Nephron (organoid): ENCODE measurements around the gene SERTAD2.

Experiments used
- H3K27ac Mint-ChIP-seq, 3 experiments: 2 replicates each; pipeline ENCODE4 v1.8.0; 2020; ENCODE audit warnings: mixed read lengths in 3 of 3, mild to moderate bottlenecking in 2 of 3, moderate library complexity in 1 of 3
- H3K27me3 Mint-ChIP-seq: 2 replicates; pipeline ENCODE4 v1.8.0; 2021; ENCODE audit warnings: low read depth, mild to moderate bottlenecking, moderate library complexity, mixed read lengths
- H3K36me3 Mint-ChIP-seq: 2 replicates; pipeline ENCODE4 v1.8.0; 2020; ENCODE audit warnings: low read depth, mixed read lengths
- H3K4me1 Mint-ChIP-seq: 2 replicates; pipeline ENCODE4 v1.8.0; 2020; ENCODE audit warnings: mixed read lengths
- H3K4me3 Mint-ChIP-seq, 3 experiments: 2 replicates each; pipeline ENCODE4 v1.8.0; 2020; ENCODE audit warnings: mild to moderate bottlenecking in 3 of 3, mixed read lengths in 3 of 3, moderate library complexity in 2 of 3
- H3K9me3 Mint-ChIP-seq: 2 replicates; pipeline ENCODE4 v1.8.0; 2020; ENCODE audit warnings: mixed read lengths
- TF ChIP-seq, protein P1 (sequence below), 3 experiments: fragments of 200-600 bp; sonication (generic); IDR thresholded peaks; one replicate each; pipeline ENCODE4 v1.5.0; 2021; ENCODE audit warnings: antibody characterized with exemption in 3 of 3; ENCODE audit not compliant: unreplicated experiment in 3 of 3

The SERTAD2 gene

DNA sequence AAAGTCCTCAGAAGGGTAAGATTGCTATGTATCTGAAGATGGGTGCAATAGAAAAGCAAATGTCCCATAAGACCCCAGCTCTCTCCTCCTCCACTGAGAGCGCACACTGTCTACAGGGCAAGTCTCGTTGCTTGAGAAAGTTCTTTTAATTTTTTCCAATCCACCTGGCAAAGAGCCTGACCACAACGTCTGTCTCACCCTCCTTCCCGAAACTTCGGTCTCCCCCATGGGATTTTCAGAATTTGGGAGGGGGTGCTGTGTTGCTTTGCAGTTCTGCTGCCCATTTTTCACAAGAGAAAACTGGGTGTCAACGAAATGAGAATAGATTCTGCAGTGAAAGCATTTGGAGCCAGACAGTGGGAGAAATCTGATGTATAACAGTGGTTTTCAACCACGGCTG, 40.4 kb downstream of the SERTAD2 start:
- Mint-ChIP-seq H3K9me3 (no peaks in the 10 kb centered on the region), H3K36me3 (no peaks in the 10 kb centered on the region), H3K4me3 (no peak overlapping the region), H3K4me1 (peaks cover 32% of the 10 kb centered on the region), H3K27me3 (peaks cover 8% of the 10 kb centered on the region), H3K27ac (no peak overlapping the region)
- TF ChIP-seq, protein P1, sequence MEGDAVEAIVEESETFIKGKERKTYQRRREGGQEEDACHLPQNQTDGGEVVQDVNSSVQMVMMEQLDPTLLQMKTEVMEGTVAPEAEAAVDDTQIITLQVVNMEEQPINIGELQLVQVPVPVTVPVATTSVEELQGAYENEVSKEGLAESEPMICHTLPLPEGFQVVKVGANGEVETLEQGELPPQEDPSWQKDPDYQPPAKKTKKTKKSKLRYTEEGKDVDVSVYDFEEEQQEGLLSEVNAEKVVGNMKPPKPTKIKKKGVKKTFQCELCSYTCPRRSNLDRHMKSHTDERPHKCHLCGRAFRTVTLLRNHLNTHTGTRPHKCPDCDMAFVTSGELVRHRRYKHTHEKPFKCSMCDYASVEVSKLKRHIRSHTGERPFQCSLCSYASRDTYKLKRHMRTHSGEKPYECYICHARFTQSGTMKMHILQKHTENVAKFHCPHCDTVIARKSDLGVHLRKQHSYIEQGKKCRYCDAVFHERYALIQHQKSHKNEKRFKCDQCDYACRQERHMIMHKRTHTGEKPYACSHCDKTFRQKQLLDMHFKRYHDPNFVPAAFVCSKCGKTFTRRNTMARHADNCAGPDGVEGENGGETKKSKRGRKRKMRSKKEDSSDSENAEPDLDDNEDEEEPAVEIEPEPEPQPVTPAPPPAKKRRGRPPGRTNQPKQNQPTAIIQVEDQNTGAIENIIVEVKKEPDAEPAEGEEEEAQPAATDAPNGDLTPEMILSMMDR (IDR thresholded peaks at IDR 0.05; ENCODE audit: unreplicated experiment in 3 of 3), result no peak

DNA sequence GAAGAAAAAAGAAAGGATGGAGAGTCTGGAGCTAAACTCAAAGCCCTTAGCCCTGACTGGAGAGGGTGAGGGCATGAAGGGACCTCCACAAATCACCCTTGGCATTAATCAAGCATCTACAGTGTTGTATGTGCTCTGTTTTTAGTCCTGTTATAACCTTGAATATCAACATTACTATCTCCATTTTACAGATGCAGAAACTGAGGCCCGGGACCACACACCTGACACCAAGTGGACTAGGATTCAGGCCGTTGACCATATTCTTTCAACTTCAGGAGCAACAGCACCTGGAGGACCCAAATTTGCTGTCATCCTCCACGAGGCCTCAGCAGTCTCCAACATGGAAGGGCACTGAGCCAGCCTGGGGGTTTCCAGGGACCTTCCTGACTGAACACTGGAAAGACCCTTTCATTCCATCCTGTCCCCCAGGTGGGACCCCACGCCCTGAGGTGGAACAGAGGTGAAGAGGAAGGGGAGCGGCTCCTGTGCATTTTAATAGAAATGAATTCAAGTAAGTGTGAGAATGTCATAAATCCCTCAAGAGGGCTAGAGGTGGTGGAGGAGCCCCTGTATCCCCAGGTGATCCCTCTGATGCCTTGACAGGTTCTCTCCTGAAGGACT, 41.0 kb downstream of the SERTAD2 start:
- TF ChIP-seq, protein P1 (IDR thresholded peaks at IDR 0.05; ENCODE audit: unreplicated experiment in 3 of 3), result no peak
- H3K4me1 Mint-ChIP-seq, result peaks cover 32% of the 10 kb centered on the region
- no peaks in the 10 kb centered on the region for H3K9me3 Mint-ChIP-seq
- no peak overlapping the region for H3K27ac Mint-ChIP-seq
- H3K4me3 Mint-ChIP-seq, result no peak overlapping the region
- no peaks in the 10 kb centered on the region for H3K36me3 Mint-ChIP-seq
- H3K27me3 Mint-ChIP-seq, result peaks cover 13% of the 10 kb centered on the region

DNA sequence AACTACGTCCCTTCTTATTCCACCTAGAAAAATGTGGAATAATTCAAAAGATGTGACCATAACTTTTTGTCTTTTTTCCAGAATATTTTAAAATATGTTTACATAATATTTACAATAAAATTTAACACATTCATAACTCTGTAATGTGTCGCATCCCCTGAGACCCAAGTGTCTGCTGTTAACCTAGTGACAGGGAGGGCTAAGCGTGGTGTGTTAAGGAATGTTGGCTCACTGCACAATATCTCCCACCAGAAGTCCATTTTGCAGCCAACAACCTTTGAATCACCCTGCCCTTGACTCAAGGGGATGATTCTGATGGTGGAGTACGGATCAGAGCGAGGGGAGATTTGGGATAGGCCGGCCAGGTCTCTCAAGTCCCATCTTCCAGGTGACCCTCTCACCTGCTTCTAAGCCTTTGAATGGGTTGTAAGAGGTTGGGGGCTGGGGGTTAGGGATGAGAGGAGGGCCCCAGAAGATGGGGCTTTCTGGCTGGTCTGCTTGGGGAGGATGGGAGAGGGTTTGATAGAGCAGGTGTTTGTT, 43.3 kb downstream of the SERTAD2 start:
- peaks cover 40% of the 10 kb centered on the region for H3K4me1 Mint-ChIP-seq
- peaks cover 16% of the 10 kb centered on the region for H3K27me3 Mint-ChIP-seq
- H3K9me3 Mint-ChIP-seq, result no peaks in the 10 kb centered on the region
- H3K36me3 Mint-ChIP-seq, result no peaks in the 10 kb centered on the region
- no peak overlapping the region for H3K27ac Mint-ChIP-seq
- TF ChIP-seq, protein P1 (IDR thresholded peaks at IDR 0.05; ENCODE audit: unreplicated experiment in 3 of 3), result no peak
- peak overlapping the region in 2 of 3 experiments; percentile 0 to 52 for H3K4me3 Mint-ChIP-seq

DNA sequence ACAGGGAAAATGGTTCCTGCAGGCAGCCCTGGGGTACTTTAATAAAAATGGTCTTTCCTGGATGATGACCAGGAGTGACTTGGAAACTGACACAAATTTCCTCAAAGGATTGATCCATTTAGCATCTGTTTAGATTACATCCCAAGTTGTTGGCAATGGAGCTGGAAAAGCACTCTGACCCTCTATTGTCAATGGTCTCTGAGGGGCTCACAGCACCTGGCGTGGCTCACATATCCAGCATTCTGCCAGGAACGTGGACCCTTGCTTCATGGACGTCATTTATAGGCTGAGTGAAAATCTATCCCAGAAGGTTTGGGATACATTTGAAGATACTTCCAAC, 43.8 kb downstream of the SERTAD2 start:
- H3K27me3 Mint-ChIP-seq, result peaks cover 16% of the 10 kb centered on the region
- peaks cover 45% of the 10 kb centered on the region for H3K4me1 Mint-ChIP-seq
- H3K27ac Mint-ChIP-seq, result no peak overlapping the region
- peak overlapping the region; percentile 50 to 73 (median 50) for H3K4me3 Mint-ChIP-seq
- no peaks in the 10 kb centered on the region for H3K36me3 Mint-ChIP-seq
- TF ChIP-seq, protein P1 (IDR thresholded peaks at IDR 0.05; ENCODE audit: unreplicated experiment in 3 of 3), result no peak
- H3K9me3 Mint-ChIP-seq, result peaks cover under 1% of the 10 kb centered on the region

DNA sequence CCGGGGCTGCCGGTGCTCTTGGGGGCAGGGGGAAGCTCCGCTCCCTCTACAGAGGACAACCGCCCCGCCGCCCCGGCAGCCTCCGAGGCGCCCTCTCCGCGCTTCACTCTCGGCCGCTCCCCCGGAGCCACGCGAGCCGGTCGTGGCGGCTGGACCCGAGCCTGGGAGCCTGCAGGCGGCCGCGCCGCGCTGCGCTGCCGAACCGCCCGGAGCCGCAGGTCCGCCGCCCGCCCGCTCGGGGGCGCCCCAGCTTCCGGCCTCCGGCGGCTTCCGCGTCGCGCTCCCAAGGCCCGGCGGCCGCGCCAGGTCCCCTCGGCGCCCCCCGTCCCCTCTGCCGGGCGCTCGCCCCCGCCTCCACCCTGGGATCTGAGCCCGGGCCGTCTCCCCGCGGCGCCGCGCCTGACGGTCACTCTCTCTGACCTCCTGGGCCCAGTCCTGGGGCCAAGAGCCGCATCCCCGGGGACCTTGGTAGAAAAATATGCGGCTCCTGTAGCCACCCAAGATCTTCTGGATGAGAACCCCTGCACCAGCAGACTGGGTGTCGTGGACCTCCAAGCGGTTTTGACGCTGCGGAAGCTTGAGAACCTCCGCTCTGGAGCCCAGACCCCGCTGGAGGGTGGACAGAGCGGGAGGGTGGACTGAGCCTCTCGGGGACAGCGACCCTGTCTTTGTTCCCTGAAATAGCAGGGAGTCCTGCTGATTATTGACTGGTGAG, 44.3 kb downstream of the SERTAD2 start:
- peaks cover 16% of the 10 kb centered on the region for H3K27me3 Mint-ChIP-seq
- H3K4me1 Mint-ChIP-seq, result peaks cover 50% of the 10 kb centered on the region
- no peak overlapping the region for H3K27ac Mint-ChIP-seq
- H3K4me3 Mint-ChIP-seq, result peak overlapping the region; percentile 50 to 73 (median 50)
- no peaks in the 10 kb centered on the region for H3K36me3 Mint-ChIP-seq
- TF ChIP-seq, protein P1 (IDR thresholded peaks at IDR 0.05; ENCODE audit: unreplicated experiment in 3 of 3), result peak in 2 of 3 experiments; percentile 15 to 33
- peaks cover 6% of the 10 kb centered on the region for H3K9me3 Mint-ChIP-seq
